SK-N-DZ (cell line): Measurements from ENCODE around the gene SH3TC1.

Experiments used
- DNase-seq: peaks from one replicate; pipeline ENCODE4 v3.0.0-alpha.2; 2015; ENCODE audit warnings: low spot score

Gene SH3TC1

DNA sequence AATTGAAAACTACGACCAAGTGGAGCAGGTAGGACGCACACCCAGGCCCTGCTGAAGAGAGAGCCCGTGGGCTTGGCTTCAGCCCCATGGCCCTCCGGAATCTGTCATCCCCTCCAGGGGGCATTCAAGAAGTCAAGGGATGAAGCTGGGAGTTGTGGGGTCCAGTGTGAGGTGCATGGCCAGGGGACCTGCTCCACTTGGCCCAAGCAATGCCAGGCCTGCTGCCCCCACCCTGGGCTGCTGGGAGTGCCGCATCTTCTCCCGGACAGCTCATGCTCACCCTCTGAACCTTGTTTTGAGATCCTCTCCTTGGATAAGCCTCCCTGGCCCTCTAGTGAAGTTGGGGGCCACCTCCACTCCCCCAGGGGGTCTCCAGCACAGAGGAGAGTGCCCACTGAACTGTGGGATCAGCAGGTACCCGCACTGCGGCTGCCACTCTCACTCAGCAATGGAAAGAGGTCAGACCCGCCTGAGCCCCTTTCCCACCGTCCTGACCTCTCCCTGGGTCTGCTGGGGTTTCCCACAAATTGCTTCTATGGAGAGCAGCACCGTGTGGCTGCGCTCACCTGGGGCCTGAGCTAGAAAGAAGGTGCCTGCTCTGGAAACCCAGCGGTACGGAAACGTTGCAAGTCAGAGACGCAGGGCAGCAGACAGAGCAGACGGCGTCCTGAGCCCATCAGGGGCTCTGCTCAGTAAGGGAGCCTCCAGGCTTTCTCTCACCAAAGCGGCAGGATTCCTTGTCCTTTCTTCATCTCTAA lies 35.5 kb upstream of the SH3TC1 start:
- no peak for DNase-seq

DNA sequence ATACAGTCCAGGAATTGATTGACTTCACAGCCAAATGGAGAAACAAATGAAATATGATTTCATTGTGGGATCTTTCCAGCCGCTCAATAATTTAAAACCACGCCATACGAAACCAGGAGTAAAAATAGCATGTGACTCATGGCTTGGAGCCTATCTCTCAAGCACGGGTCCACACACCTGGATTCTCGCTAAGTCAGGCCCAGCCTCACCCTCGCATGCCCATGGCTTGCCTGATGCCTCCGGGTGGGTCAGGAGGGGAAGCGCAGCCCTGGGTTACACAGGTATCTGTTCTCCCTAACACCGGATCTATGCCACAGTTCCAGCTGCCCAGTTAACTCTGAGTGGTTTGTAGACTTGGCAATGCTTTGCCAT lies 34.9 kb upstream of the SH3TC1 start:
- DNase-seq, result no peak

DNA sequence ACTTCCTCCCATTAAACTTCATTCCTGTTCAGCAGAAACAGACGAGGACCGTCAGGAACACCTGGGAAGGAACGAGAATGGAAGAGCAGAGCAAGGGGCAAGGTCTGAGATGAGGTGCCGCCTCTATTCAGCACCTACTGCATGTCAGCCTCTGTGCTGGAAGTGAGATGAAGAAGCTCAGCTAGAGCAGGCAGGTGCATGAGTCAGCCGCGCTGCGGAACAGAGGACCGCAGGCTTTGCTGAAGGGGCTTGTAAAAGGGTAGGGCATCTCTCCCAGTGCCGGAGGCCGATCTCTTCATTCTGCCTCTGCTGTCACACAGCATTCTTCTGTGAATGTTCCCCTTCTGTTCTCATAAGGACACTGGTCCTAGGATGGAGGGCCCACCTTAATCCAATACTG lies 34.4 kb upstream of the SH3TC1 start:
- DNase-seq, result no peak

DNA sequence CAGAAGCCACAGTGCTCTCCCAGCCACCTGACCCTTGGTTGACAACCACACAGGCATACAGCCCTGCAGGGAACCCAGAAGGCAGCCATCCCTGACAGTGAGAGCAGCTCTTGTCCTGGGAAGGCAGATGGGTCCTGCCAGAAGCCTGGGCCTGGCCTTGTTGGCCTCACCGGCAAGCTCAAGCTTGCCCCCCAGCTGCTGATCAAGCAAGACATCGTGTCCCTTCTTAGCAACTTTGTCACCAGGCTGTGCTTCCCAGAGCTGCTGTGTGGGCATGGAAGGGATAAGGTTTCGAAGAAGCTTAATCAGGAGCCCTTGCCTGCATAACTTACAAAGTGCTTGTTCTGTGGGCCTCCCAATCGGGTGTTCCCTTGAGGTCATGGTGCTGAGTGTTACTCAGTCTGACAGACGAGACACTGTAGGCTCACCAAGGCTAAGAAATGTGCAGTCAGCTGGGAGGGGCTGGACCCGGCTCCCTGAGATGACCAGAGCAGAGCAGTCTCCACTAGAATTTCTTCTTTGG lies 33.7 kb upstream of the SH3TC1 start:
- no peak for DNase-seq

DNA sequence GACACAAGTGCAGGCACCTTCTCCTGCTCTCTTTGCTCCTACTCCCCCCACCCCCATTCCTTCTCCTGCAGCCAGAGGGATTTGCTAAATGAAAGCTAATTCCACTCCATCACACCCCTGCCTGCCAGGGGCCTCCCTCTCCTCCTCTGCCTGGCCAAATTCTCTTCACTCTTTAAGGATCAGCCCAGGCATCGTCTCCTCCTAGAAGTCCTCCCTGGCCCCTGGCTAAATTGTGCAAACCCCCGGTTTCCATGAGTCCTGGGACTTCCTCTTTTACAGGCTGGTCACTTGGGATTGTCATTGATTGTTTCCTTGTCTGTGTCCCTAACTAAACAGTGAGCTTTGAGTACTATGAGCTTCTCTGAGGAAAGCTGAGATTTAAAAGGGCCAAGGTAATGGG lies 31.8 kb upstream of the SH3TC1 start:
- no peak for DNase-seq

DNA sequence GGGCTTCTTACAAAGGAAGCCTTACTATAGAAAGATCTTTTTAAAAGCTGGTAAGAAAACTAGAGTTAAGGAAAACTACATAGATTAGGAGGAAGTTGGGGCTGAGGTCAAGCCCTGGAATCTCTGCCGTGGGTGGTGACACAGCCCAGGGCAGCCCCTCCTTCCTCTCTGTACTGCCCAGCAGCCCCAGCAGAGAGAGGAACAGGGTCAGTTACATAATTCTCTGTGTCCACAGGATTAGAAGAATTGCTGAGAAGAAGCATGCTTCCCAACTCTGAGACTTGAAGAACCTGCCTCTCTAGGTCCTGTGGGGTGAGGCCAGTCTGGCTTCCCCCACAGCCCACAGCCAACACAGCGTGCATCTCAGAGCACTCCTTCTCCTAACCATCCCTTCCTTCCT lies 31.3 kb upstream of the SH3TC1 start:
- DNase-seq, result no peak

DNA sequence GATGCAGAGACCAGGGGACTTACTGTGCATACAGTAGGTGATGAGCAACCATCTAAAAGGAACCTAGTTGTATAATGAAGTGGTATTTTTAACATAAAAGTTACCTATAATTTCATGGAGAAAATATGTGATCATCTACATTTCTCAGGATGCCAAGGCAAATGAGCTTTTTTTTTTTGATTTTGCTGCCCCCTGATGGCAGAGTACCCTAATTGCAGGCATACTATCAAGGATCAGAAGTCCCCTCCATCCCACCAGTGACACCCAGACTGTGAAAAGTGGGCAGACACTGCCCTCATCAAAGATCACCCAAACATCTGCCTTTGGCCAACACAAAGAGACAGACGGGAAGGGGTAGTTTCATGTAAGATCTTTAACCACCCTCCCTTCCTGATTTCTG lies 30.9 kb upstream of the SH3TC1 start:
- DNase-seq, result no peak

DNA sequence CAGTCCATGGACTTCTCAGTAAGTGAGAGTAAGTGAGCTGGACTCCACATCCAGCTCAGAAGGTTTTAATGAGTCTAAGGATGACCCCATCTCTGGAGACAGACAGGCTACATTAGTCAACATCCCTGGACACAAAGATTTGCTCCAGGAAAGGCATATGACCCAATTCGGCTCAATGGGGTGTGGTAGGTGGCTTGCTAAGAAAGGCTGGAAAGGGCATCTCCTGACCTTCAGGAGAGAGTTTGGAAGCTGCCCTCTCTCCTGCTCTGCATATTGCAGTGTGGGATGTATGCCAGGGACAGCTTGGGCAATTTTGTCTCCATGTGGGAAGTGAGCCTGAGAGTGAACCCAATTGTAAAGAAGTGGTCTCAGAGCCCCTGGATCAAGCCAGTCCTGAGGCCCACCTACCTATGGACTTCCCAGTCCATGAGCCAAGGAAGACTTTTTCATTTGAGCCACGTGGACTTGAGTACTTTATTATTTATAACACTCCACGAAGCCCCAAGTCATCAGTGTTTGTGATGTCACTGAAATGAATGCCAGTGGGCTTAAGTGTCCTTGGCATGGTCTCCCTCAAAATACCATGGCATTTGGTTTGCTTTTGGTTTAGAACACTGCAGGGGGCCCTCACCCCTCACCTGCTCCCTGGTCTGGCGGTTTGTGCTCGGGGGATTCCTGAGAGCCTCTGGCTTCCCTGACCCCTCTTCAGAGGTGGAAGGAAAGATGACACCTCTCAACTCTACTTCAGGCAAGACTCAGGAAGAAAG lies 30.1 kb upstream of the SH3TC1 start:
- DNase-seq, result no peak

DNA sequence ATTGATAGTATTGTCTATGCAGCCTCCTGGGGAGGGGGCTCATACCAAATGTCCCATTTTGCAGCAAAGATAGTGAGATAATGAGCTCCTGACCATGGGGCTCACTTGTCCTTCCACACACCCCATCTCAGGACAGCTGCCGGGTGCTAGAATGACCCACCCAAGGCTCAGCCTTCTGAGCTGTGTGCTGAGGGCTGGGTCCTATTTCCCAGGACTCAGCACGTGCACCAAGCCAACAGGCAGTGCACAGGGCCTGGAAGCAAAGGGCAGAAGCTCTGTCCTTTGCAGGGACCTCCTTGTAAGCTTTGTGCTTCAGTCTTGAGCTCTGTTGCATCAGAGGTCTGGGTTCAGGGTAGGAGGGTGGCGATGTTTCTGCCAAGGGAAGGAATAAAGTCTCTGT lies 29.3 kb upstream of the SH3TC1 start:
- no peak for DNase-seq

DNA sequence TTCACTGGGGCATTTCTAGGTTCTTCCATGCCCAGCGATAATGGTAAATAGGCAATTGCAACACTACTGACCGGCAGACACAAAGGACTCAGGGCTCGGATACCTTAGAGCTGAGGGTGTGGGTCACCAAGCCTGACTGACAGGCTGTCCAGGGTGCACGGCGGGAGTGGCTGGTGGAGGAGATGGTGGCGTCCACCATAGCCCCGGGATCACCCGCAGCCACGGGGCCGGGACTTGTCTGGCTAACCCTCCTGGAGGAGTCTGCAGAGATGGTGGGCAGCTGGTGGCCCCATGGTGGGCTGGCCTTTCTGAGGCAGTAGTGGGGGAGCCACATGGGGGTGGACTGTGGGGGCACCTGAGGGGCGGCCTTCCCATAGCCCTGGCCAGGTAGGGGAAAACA lies 28.7 kb upstream of the SH3TC1 start:
- no peak for DNase-seq

DNA sequence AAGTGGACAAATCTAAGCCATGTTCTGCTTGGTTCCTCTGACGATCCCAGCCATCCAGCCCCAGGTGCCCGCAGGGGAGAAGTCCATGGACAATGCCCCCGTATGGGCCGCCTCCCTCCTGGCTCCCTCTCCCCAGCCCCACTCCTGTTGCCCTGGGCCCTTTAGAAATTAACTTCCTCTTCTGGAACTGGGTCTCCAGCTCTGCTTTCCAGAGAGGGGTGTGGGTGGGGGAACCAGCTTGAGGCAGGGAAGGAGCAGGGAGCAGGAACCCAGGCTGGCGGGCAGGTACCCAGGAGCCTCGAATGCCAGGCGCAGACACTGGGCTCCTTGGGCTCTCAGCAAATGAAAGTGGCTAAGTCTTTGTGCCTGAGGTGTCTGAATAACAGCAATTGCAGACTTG lies 27.8 kb upstream of the SH3TC1 start:
- DNase-seq, result no peak

DNA sequence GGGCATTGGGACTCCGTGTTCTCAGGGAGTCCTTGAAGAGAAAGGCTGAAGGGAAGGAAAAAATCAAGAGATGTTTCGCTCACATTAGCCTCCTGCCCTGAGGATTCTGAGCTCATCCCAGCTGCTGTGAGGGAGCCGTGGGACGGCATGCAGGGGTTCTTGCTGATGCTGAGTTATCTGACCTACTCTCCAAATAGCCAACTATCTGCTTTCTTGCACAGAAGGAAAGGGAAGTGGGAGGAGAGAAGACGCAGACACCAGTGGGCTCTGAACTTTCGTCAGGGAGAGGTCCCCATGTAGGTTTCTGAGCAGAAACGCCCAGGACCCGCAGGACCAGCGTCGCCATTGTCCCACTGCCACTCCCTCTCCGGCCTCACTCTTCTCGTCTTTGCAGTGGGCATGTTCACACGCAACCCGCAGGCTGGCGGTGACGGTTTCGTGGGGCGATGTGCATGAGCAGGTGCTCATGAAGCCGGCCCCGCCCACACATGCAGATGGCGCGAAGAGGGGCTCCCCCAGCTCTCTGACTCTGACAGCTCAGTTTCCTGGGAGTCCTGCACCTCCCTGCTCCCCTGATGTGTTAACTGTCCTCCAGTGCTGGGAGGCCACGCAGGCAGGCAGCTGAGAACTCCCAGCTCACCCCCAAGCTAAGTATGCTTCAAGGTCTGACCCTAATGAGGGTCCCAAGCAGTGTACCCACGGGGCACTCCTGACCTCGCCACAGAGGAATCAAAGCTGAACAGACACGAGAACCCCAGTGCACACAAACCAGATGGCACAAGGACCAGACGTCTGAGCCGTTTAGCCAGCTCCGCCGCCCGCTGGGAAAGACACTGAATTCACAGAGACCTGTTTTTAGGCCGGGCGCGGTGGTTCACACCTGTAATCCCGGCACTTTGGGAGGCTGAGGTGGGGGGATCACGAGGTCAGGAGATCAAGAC lies 26.8 kb upstream of the SH3TC1 start:
- no peak for DNase-seq

DNA sequence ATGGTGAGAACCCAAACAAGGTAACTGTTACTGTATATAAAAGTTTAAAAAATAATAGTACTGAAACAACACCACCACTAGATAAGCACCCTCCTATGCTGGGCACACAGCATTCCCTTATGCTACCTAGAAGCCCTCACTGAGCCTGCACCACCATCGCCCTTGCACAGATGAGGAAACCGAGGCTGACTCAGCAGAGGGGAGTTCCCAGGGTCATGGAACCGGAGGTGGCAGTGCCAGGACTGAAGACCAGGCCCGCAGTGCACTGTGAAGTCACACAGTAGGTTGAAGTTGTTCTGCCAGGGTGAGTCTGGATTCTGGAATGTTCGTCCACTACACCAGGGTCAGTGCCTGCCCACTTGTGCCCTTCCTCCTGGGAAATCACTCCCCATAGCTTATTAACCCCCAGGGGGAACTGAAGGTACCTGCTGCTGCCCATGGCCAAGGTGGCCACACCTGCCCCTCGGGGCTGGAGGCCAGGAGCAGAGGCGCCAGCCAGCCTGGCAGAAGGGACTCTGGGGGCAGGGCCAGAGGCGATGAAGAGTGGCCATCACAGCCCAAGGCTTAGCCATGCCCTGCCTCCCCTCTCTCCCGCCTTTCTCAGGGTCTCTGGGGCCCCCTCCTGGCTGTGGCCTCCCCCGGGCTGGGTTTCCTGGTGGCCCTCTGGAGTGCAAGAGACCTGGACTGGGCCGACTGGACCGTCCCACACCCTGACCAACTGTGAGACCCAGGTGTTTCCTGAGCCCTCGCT lies 25.4 kb upstream of the SH3TC1 start:
- DNase-seq, result no peak

DNA sequence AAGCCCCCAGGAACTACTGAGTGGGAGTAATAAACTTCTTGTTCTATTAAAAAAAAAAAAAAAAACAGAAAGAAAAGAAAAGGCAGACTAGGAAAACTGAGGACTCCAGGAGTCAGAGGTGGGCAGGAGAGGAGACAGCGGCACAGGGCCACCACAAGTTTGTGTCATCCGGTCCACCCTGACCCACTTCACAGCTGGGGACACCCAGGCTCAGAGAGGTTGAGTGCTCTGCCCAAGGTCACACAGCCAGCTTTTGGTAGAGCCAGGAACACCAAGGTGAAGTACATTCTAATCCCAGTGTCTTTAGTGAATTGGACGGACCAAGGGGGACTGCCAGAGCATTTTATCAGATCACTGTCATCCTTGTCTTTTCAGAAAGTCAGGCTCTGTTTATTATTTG lies 24.1 kb upstream of the SH3TC1 start:
- DNase-seq, result no peak

DNA sequence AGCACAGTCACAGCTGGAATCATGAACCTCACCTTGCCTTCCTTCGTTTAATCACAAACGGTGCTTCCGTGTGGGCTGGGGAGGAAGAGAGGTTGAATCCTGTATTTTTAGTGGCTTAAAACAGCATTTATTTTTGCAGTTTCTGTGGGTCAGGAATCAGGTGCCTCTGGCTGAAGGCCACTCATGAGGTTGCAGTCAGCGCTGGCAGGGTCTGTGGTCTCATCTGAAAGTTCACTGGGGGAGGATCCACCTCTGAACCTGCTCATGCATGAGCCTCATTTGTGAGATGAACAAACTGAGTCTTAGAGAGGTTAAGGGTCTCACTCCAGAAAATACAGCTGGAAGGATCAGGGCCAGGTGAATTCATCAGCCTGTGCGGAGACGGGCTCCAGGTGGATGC lies 23.4 kb upstream of the SH3TC1 start:
- no peak for DNase-seq

DNA sequence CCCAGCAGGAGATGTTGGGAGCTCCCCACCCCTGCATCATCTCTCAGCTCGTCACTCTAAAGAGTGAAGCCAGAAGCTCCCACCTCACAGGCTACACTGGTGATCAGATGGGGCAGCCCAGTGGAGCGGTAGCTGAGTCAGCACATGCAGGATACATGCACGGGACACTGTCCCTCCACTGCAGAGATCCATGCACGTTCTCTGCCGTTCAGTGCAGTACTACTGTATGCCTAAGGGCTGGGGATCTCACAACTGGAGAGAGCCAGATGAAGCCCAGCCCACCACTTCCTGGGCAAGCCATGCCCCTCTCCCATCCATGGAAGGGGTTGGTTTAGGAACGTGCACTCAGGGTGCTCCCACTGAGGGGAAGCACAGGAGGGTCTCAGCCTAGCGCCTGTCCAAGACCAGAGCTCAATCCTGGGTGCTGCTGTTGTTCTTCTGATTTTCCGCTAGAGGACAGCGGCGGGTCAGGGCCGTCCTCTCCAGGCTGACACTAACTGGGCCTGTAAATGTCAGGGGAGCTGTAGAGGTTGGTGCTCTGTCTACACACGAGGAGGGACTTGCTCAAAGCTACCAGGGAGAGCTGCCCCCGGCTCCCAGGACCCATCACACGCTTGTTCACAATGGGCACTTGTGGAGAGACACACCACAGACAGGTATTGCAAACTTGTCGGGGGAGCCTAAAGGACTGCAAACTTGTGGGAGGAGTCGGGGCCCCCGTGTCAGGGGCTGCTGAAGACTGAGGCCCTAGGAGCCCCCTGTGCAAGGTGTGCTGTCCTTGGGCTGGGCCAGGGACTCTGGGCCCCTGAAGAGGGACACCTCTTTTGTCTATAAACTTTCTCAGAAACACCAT lies 22.3 kb upstream of the SH3TC1 start:
- peak; percentile 57 for DNase-seq

DNA sequence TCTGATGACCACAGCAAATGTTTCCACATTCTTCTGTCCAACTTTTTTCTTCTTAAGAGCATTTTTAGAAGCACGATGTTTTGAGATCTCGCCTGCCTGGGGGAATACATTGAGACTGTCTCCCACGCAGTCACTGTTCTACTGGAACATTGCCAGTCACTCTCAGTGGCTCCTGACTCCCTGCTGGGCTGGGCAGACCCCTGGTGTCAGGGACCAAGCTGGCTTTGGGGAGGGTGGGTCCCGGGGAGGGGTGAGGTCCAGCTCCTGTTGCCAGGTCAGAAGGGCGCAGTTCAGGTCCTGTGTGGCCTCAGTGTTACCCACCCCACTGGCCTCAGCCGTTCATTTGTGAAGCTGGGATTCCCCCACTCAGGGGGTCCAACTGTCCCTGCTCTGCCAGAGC lies 21.5 kb upstream of the SH3TC1 start:
- DNase-seq, result no peak

DNA sequence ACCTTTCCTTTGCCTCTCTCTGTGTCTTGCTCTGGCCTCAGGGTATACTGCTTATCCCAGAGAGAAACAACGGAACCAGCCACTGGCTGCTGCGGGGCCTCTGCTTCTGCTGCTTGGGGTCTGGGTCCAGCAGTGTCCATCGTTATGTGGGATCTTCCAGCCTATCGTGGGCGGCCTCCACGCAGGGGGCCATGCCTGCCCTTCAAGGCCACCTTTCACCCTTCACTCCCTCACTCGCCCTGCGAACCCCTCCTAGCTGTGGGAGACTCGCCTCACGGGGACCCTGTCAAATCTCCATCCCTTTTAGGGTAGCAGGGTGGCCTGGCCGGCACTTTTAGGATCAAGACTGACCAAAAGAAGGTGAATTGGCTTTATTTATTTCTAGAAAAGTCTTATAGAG lies 21.1 kb upstream of the SH3TC1 start:
- DNase-seq, result no peak

DNA sequence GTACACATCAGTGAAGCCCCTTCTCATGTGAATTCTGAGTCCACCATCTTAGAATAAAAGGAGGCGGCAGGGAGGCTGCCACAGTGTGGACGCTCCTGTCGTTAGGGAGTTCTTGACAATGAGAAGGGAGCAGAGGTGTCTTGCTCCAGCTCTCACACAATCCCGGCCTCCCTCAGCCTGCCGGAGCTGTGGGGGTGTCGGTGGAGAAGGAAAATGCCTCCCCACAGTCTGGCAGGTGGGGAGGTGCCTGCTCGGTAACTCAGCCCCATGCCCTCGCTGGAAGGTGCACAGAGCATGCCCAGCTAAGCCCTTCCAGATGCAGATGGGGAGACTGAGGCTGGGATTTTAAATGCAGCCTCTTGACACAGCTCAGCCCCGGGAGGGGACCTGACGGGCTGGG lies 20.0 kb upstream of the SH3TC1 start:
- DNase-seq, result no peak

DNA sequence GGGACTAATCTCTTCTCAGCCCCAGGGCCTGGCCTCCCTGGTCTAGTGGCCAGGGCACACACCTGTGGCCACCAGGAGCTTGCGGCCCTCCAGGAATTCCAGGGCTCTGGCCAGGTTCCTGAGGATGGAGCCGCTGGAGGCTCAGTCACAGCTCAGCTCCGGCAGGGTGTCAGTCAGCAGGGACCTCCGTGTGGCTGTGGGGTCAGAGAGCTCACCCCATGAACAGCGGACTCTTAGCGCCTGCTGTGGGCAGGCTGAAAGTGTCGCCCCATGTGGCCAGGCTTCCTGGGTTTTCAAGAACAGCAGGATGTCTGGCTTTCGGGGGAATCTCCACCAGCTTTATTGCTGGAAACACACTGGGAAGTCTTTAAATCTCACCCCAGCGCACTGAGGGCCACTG lies 19.3 kb upstream of the SH3TC1 start:
- no peak for DNase-seq
